ENCODE measurements around the gene CARMIL3.

CARMIL3 gene

GRCh38 chr14:24082411-24083080, 30.7 kb downstream of the CARMIL3 start:
- H3K27me3 ChIP-seq (replicated peaks; ENCODE audit: control insufficient read depth, insufficient read depth, low read length): peaks cover 60% of the 10 kb centered on the region
- no peak for DNase-seq (ENCODE audit: low read depth)
- no peaks in the 10 kb centered on the region for H3K9me3 ChIP-seq (ENCODE audit: control insufficient read depth, low read length)
- no peak overlapping the region for H3K9ac ChIP-seq (ENCODE audit: low read length)
- no peak overlapping the region for H3K4me3 ChIP-seq (ENCODE audit: low read length)
- H3K4me1 ChIP-seq (ENCODE audit: control insufficient read depth, insufficient read depth, low read length): peaks cover 8% of the 10 kb centered on the region
- no peaks in the 10 kb centered on the region for H3K36me3 ChIP-seq (ENCODE audit: control insufficient read depth, insufficient read depth, low read length, severe bottlenecking)

- Histone ChIP-seq H3K27me3 (replicated peaks; ENCODE audit: control insufficient read depth, insufficient read depth, low read length) (peaks cover 52% of the 10 kb centered on the region), H3K4me1 (ENCODE audit: control insufficient read depth, insufficient read depth, low read length) (peaks cover 8% of the 10 kb centered on the region), H3K36me3 (ENCODE audit: control insufficient read depth, insufficient read depth, low read length, severe bottlenecking) (no peaks in the 10 kb centered on the region), H3K9me3 (ENCODE audit: control insufficient read depth, low read length) (no peaks in the 10 kb centered on the region), H3K4me3 (ENCODE audit: low read length) (no peak overlapping the region), H3K9ac (ENCODE audit: low read length) (no peak overlapping the region)
- DNase-seq (ENCODE audit: low read depth): no peak
Measured at GRCh38 chr14:24083462-24083861, 31.7 kb downstream of the CARMIL3 start.

- no peaks in the 10 kb centered on the region for H3K36me3 ChIP-seq (ENCODE audit: control insufficient read depth, insufficient read depth, low read length, severe bottlenecking)
- peaks cover 42% of the 10 kb centered on the region for H3K27me3 ChIP-seq (replicated peaks; ENCODE audit: control insufficient read depth, insufficient read depth, low read length)
- DNase-seq (ENCODE audit: low read depth): no peak
- no peaks in the 10 kb centered on the region for H3K9me3 ChIP-seq (ENCODE audit: control insufficient read depth, low read length)
- no peak overlapping the region for H3K9ac ChIP-seq (ENCODE audit: low read length)
- peaks cover 8% of the 10 kb centered on the region for H3K4me1 ChIP-seq (ENCODE audit: control insufficient read depth, insufficient read depth, low read length)
- H3K4me3 ChIP-seq (ENCODE audit: low read length): no peak overlapping the region
Measured at GRCh38 chr14:24084440-24084839, 32.6 kb downstream of the CARMIL3 start.

- Histone ChIP-seq H3K27me3 (replicated peaks; ENCODE audit: control insufficient read depth, insufficient read depth, low read length) (peaks cover 34% of the 10 kb centered on the region), H3K9me3 (ENCODE audit: control insufficient read depth, low read length) (no peaks in the 10 kb centered on the region), H3K4me1 (ENCODE audit: control insufficient read depth, insufficient read depth, low read length) (peaks cover 8% of the 10 kb centered on the region), H3K36me3 (ENCODE audit: control insufficient read depth, insufficient read depth, low read length, severe bottlenecking) (no peaks in the 10 kb centered on the region), H3K9ac (ENCODE audit: low read length) (no peak overlapping the region), H3K4me3 (ENCODE audit: low read length) (no peak overlapping the region)
- DNase-seq (ENCODE audit: low read depth): no peak
Measured at GRCh38 chr14:24085215-24085614, 33.4 kb downstream of the CARMIL3 start.

GRCh38 chr14:24086193-24086955, 34.6 kb downstream of the CARMIL3 start:
- no peaks in the 10 kb centered on the region for H3K4me1 ChIP-seq (ENCODE audit: control insufficient read depth, insufficient read depth, low read length)
- H3K27me3 ChIP-seq (replicated peaks; ENCODE audit: control insufficient read depth, insufficient read depth, low read length): peaks cover 28% of the 10 kb centered on the region
- H3K36me3 ChIP-seq (ENCODE audit: control insufficient read depth, insufficient read depth, low read length, severe bottlenecking): no peaks in the 10 kb centered on the region
- no peak for DNase-seq (ENCODE audit: low read depth)
- H3K9ac ChIP-seq (ENCODE audit: low read length): no peak overlapping the region
- no peak overlapping the region for H3K4me3 ChIP-seq (ENCODE audit: low read length)
- H3K9me3 ChIP-seq (ENCODE audit: control insufficient read depth, low read length): no peaks in the 10 kb centered on the region

- Histone ChIP-seq H3K4me3 (ENCODE audit: low read length) (no peak overlapping the region), H3K27me3 (replicated peaks; ENCODE audit: control insufficient read depth, insufficient read depth, low read length) (peaks cover 25% of the 10 kb centered on the region), H3K36me3 (ENCODE audit: control insufficient read depth, insufficient read depth, low read length, severe bottlenecking) (no peaks in the 10 kb centered on the region), H3K9ac (ENCODE audit: low read length) (no peak overlapping the region), H3K4me1 (ENCODE audit: control insufficient read depth, insufficient read depth, low read length) (peaks cover under 1% of the 10 kb centered on the region), H3K9me3 (ENCODE audit: control insufficient read depth, low read length) (no peaks in the 10 kb centered on the region)
- DNase-seq (ENCODE audit: low read depth): no peak
Measured at GRCh38 chr14:24087004-24087403, 35.2 kb downstream of the CARMIL3 start.

GRCh38 chr14:24088095-24088494, 36.3 kb downstream of the CARMIL3 start:
- Histone ChIP-seq H3K4me3 (ENCODE audit: low read length) (no peak overlapping the region), H3K4me1 (ENCODE audit: control insufficient read depth, insufficient read depth, low read length) (peaks cover 11% of the 10 kb centered on the region)

GRCh38 chr14:24089890-24090289, 38.1 kb downstream of the CARMIL3 start:
- DNase-seq (ENCODE audit: low read depth): no peak
- H3K9ac ChIP-seq (ENCODE audit: low read length): no peak overlapping the region
- peaks cover 19% of the 10 kb centered on the region for H3K4me1 ChIP-seq (ENCODE audit: control insufficient read depth, insufficient read depth, low read length)
- peaks cover 6% of the 10 kb centered on the region for H3K27me3 ChIP-seq (replicated peaks; ENCODE audit: control insufficient read depth, insufficient read depth, low read length)
- H3K36me3 ChIP-seq (ENCODE audit: control insufficient read depth, insufficient read depth, low read length, severe bottlenecking): no peaks in the 10 kb centered on the region
- H3K4me3 ChIP-seq (ENCODE audit: low read length): no peak overlapping the region
- H3K9me3 ChIP-seq (ENCODE audit: control insufficient read depth, low read length): no peaks in the 10 kb centered on the region

More at GRCh38 chr14:24088095-24088494, 36.3 kb downstream of the CARMIL3 start:
- peaks cover 14% of the 10 kb centered on the region for H3K27me3 ChIP-seq (replicated peaks; ENCODE audit: control insufficient read depth, insufficient read depth, low read length)
- no peaks in the 10 kb centered on the region for H3K36me3 ChIP-seq (ENCODE audit: control insufficient read depth, insufficient read depth, low read length, severe bottlenecking)
- DNase-seq (ENCODE audit: low read depth): no peak
- H3K9ac ChIP-seq (ENCODE audit: low read length): no peak overlapping the region
- H3K9me3 ChIP-seq (ENCODE audit: control insufficient read depth, low read length): no peaks in the 10 kb centered on the region

- no peak overlapping the region for H3K9ac ChIP-seq (ENCODE audit: low read length)
- H3K27me3 ChIP-seq (replicated peaks; ENCODE audit: control insufficient read depth, insufficient read depth, low read length): no peaks in the 10 kb centered on the region
- no peak for DNase-seq (ENCODE audit: low read depth)
Measured at GRCh38 chr14:24092110-24092504, 40.3 kb downstream of the CARMIL3 start.

GRCh38 chr14:24092505-24093206, 40.8 kb downstream of the CARMIL3 start:
- no peaks in the 10 kb centered on the region for H3K27me3 ChIP-seq (replicated peaks; ENCODE audit: control insufficient read depth, insufficient read depth, low read length)
- H3K9ac ChIP-seq (ENCODE audit: low read length): no peak overlapping the region
- DNase-seq (ENCODE audit: low read depth): peak; percentile 13
- H3K4me1 ChIP-seq (ENCODE audit: control insufficient read depth, insufficient read depth, low read length): peaks cover 28% of the 10 kb centered on the region
- H3K9me3 ChIP-seq (ENCODE audit: control insufficient read depth, low read length): no peaks in the 10 kb centered on the region
- H3K4me3 ChIP-seq (ENCODE audit: low read length): no peak overlapping the region
- no peaks in the 10 kb centered on the region for H3K36me3 ChIP-seq (ENCODE audit: control insufficient read depth, insufficient read depth, low read length, severe bottlenecking)

More at GRCh38 chr14:24092110-24092504, 40.3 kb downstream of the CARMIL3 start:
- Histone ChIP-seq H3K36me3 (ENCODE audit: control insufficient read depth, insufficient read depth, low read length, severe bottlenecking) (no peaks in the 10 kb centered on the region), H3K4me1 (ENCODE audit: control insufficient read depth, insufficient read depth, low read length) (peaks cover 28% of the 10 kb centered on the region), H3K9me3 (ENCODE audit: control insufficient read depth, low read length) (no peaks in the 10 kb centered on the region), H3K4me3 (ENCODE audit: low read length) (no peak overlapping the region)

GRCh38 chr14:24093207-24093900, 41.5 kb downstream of the CARMIL3 start:
- Histone ChIP-seq H3K9me3 (ENCODE audit: control insufficient read depth, low read length) (no peaks in the 10 kb centered on the region), H3K27me3 (replicated peaks; ENCODE audit: control insufficient read depth, insufficient read depth, low read length) (no peaks in the 10 kb centered on the region), H3K36me3 (ENCODE audit: control insufficient read depth, insufficient read depth, low read length, severe bottlenecking) (peaks cover 5% of the 10 kb centered on the region), H3K4me1 (ENCODE audit: control insufficient read depth, insufficient read depth, low read length) (peaks cover 28% of the 10 kb centered on the region), H3K4me3 (ENCODE audit: low read length) (peak overlapping the region; percentile 46), H3K9ac (ENCODE audit: low read length) (peak overlapping the region; percentile 44)
- DNase-seq (ENCODE audit: low read depth): no peak
